CD4-positive, alpha-beta T cell treated with Interleukin-21 for 1 hour (primary cell): Measurements from ENCODE around the gene WSCD1.
A peak's percentile ranks its signal among the peaks of the same experiment; 100 is the strongest.

Experiments used
- DNase-seq: peaks from one replicate; pipeline ENCODE4 v3.0.0-alpha.2; 2020

Gene WSCD1

GRCh38 chr17:6069539-6070429 lies at the start of gene WSCD1:
WSCD1 (plus strand) TSS chr17:6070379; CDS start chr17:6080659, 10,280 bp downstream.
- peak; percentile 0 for DNase-seq

DNA sequence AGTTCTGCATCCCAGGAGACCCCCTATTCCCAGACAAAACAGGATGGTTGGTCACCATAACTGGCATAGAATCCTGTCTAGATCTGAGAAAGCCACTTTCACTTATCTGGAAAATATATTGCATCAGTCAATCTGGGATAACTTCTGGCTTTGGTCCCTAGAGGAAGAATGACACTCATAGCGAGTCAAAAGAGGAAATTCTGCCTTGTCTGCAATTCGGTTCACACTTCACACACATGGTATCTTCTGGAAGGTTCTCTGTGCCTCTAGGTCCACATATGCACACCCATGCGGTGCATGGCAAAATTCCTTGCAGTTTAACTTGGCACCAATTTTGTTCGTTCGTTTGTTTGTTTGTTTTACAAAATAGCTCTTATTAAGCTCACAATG lies 49.2 kb upstream of the WSCD1 start:
- no peak for DNase-seq

GRCh38 chr17:6021627-6022026 lies 48.6 kb upstream of the WSCD1 start:
- DNase-seq = no peak

GRCh38 chr17:6023036-6023831 lies 46.9 kb upstream of the WSCD1 start:
- no peak for DNase-seq

- no peak for DNase-seq
Measured at GRCh38 chr17:6024576-6024975, 45.6 kb upstream of the WSCD1 start.

DNA sequence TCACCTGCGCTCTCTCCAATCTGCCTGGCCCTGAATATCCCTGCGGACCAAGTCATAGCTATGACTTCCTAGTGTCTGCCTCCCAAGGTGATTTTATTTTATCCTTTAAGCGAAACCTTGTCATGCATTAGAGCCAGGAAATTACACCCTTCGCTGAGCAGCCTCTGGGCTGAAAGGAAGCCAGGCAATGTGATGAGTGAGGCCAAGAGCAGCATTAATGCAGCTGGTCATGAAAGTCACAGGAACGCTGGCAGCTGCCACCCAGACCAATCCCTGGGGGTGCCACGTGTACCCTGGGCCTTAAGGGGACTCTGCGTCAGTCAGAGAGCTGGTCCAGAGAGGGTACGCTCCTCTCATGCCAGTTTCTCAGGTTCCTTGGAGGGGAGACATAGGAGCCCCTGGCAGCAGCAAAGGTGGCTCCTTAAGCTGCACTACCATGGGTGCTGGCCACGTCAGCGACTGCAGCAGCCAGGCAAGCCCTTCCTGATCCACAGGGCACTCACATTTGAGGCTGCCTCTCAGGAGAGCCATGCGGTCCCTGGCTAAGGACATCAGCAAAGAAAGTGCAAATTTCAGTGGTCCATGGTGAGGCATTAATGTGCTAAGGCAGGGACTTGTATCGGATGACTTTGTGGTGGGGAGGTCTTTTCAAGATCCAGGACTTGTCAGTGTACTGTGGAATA lies 42.7 kb upstream of the WSCD1 start:
- no peak for DNase-seq

GRCh38 chr17:6028294-6028693 lies 41.9 kb upstream of the WSCD1 start:
- no peak for DNase-seq

DNA sequence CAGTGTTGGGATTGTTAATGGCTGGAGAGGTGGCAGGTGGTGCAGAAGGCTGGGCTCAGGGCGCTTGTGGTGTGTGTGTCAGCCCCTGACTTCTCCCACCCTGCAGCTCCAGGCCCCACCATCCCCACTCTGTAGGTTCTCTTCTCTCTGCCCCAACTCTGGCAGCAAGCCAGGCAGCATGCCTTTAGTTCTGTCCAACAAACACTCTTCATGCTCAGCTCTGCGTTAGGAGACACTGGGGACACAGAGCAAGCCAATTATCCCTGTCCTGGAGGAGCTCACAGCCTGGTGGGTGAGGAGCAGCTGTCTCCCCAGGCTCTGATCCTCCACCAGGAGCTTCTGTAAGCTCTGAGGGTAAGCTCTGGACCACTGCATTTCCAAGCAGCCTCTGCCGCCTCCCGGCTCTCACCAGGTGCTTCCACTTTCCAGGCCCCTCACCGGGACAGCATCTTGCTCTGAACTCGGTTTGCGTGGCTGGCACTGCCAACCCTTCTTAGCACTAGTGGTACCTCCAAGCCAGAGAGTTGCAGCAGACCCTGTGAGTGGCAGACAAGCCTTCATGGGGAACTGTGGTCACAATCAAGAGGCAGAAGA lies 34.3 kb upstream of the WSCD1 start:
- no peak for DNase-seq

GRCh38 chr17:6040504-6040903 lies 29.7 kb upstream of the WSCD1 start:
- no peak for DNase-seq

DNA sequence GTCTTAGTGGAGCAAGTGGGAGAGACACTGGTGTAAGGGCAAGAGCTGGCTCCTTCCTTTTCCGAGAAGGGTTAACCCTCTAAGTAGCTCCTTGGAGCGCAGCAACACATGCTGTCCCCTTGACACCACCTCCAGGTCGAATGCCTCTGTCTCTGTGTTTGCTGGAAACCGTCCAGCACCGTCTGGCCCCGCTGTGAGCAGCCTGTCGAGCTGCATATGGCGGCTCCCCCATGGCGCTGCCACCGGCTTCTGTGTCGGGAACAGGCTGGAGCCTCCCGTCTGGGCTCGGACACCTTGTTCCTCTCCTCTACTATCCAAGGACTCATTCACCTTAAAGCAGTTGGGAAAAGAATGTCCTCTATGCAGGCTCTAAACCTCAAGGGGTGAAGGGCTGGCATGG lies 28.9 kb upstream of the WSCD1 start:
- DNase-seq = no peak

DNA sequence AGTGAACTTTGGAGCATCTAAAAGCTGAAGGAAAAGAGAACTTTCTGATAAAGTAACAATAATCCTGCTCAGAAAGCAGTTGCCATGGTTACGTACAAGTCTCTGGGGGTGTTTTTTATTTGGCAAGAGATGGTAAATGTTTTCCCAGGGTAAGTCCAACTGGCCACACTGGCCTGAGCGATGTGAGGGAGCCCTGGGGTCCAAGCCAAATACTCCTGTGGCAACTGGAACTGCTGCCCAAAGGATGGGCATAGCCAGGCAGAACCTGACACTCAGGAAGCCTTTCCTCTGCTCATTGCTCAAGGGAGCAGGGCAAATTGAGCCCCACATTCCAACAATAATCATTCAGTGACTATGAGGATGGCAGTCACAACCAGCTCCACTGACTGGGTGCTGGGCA lies 26.8 kb upstream of the WSCD1 start:
- DNase-seq = no peak

DNA sequence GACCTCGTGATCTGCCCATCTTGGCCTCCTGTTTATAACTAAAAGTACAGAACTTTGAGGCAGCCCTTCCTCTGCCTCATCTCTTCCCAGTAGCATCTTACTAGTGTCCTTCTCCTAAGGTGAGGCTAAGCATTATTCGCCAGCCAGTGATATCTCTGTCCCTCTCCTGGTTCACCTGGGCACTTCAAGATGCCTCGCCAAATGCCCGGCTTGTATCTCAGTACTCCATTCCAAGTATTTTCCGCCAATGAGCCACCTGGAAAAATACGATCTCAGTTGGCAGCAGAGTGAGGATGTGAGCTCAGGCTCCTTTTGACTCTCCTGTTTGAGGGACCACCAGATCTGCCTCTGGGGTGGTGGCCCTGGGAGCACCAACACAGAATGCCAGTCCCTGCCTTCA lies 25.9 kb upstream of the WSCD1 start:
- DNase-seq = no peak

- DNase-seq = no peak
Measured at GRCh38 chr17:6045621-6046357, 24.4 kb upstream of the WSCD1 start.

- no peak for DNase-seq
Measured at GRCh38 chr17:6046431-6046830, 23.7 kb upstream of the WSCD1 start.

GRCh38 chr17:6046931-6047330 lies 23.2 kb upstream of the WSCD1 start:
- DNase-seq = no peak

DNA sequence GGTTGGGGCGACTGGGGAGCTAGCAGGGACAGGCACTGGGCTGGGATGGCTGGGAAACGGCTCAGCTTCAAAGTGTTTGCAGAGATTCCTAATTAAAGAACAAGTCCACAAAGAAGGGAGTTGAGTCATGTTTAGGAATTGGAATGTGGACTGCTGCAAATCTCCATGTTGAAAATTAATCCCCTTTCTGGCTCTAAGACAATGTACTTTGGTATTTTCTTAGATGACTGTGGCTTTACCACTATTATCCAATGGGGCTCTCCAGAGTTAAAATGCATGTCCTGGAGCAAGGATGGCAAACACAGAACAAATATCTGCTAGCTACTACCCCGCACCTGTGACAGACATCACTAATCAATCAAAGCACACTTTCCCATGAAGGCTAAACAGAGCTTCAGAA lies 22.2 kb upstream of the WSCD1 start:
- DNase-seq = no peak

- DNase-seq = no peak
Measured at GRCh38 chr17:6048486-6048885, 21.7 kb upstream of the WSCD1 start.

DNA sequence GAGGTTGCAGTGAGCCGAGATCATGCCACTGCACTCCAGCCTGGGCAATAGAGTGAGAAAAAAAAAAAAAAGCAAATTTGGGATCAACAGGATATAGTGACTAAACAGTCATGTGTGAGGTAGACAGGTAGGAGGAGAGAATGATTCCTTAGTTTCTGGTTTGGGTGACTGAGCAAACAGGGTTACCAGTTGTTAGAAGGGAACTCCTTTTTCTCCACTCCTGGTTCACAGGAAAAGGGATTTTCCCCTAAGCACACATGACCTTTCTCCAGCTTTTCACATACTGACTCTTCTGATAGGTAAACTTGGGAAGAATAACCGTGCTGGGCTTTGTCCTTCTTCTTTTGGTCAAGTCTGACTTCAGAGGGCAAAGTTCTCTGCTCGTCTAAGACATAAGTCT lies 17.3 kb upstream of the WSCD1 start:
- no peak for DNase-seq

- DNase-seq = no peak
Measured at GRCh38 chr17:6054372-6054771, 15.8 kb upstream of the WSCD1 start.

- no peak for DNase-seq
Measured at GRCh38 chr17:6056104-6056503, 14.1 kb upstream of the WSCD1 start.

DNA sequence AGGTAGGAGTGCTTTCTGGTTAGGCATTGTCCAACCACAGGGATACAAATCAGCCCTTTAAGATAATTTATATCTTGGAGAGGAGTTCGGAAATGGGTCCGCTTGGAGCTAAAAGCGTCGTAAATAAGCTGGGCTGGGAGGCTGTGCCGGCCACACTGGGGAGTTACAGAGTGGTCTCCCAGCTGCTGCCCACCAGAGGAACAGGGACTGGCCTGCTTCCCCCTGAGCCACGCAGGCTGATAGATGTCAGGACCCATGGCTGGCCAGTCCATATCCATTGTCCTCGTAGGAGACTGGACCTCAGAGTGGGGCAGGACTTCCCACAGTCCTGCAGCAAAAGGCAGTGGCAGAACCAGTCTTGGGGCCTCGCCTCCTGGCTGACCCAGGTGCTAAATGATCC lies 12.6 kb upstream of the WSCD1 start:
- no peak for DNase-seq

GRCh38 chr17:6059406-6059805 lies 10.8 kb upstream of the WSCD1 start:
- DNase-seq = no peak
